Neural cell (in vitro differentiated cells): ENCODE results near the gene CGRRF1. TPM values are rescaled to one million over a fixed set of nuclear protein-coding genes. Genes with fewer than 3 reads are reported as not detected.

Experiments
- H2AFZ ChIP-seq: fragments of 200-600, 300-800 bp; sonication (generic), shearing (Covaris generic); 2 replicates; pipeline ENCODE4 v1.6.0; 2014; ENCODE audit warnings: low read depth, mild to moderate bottlenecking, antibody characterized with exemption, low read length, moderate library complexity
- H3F3A ChIP-seq: fragments of 200-600 bp; shearing (Covaris generic); 2 replicates; pipeline ENCODE4 v1.6.1; 2016; ENCODE audit warnings: mild to moderate bottlenecking, moderate library complexity, mixed read lengths, antibody characterized with exemption, low read length; ENCODE audit not compliant: insufficient read depth, poor library complexity, severe bottlenecking
- H3K27ac ChIP-seq: fragments of 200-600, 300-800 bp; sonication (generic), shearing (Covaris generic); 2 replicates; pipeline ENCODE4 v1.5.1; 2014; ENCODE audit warnings: mild to moderate bottlenecking, low read length, moderate library complexity
- H3K27me3 ChIP-seq: fragments of 300-800, 200-600 bp; sonication (generic), shearing (Covaris generic); 2 replicates; pipeline ENCODE4 v1.6.0; 2014; ENCODE audit warnings: mild to moderate bottlenecking, low read depth, low read length, moderate library complexity; ENCODE audit not compliant: insufficient read depth
- H3K36me3 ChIP-seq: fragments of 300-800, 200-600 bp; sonication (generic), shearing (Covaris generic); 2 replicates; pipeline ENCODE4 v1.5.1; 2014; ENCODE audit warnings: mild to moderate bottlenecking, antibody characterized with exemption, low read length, moderate library complexity; ENCODE audit not compliant: insufficient read depth
- H3K4me2 ChIP-seq: fragments of 300-800, 200-600 bp; sonication (generic), shearing (Covaris generic); 2 replicates; pipeline ENCODE4 v1.6.0; 2014; ENCODE audit warnings: mild to moderate bottlenecking, low read length
- H3K4me3 ChIP-seq: fragments of 300-800, 200-600 bp; sonication (generic), shearing (Covaris generic); 2 replicates; pipeline ENCODE4 v1.5.1; 2014; ENCODE audit warnings: mild to moderate bottlenecking, low read length, moderate library complexity
- H3K79me2 ChIP-seq: fragments of 200-600 bp; shearing (Covaris generic); replicated peaks from 2 replicates; pipeline ENCODE4 v1.6.0; 2014; ENCODE audit warnings: mild to moderate bottlenecking, low read length, moderate library complexity; ENCODE audit not compliant: insufficient read depth
- H3K9ac ChIP-seq: fragments of 300-800, 200-600 bp; sonication (generic), shearing (Covaris generic); 2 replicates; pipeline ENCODE4 v1.6.1; 2016; ENCODE audit warnings: mild to moderate bottlenecking, low read length, mixed read lengths
- H3K9me2 ChIP-seq: fragments of 200-600 bp; shearing (Covaris generic); 2 replicates; pipeline ENCODE4 v1.6.1; 2016; ENCODE audit warnings: mild to moderate bottlenecking, low read length, mixed read lengths; ENCODE audit not compliant: insufficient read depth
- H3K9me3 ChIP-seq: fragments of 200-600, 300-800 bp; sonication (generic), shearing (Covaris generic); 2 replicates; pipeline ENCODE4 v1.6.1; 2016; ENCODE audit warnings: mild to moderate bottlenecking, mixed run types, low read length, moderate library complexity, mixed read lengths
- H4K20me1 ChIP-seq: fragments of 200-600 bp; shearing (Covaris generic); 2 replicates; pipeline ENCODE4 v1.6.1; 2016; ENCODE audit warnings: mild to moderate bottlenecking, mixed run types; ENCODE audit not compliant: insufficient read depth
- CTCF ChIP-seq: fragments of 450-650 bp; IDR thresholded peaks from 2 replicates; pipeline ENCODE4 v1.5.1; 2014; ENCODE audit warnings: antibody characterized with exemption, mild to moderate bottlenecking, moderate library complexity; ENCODE audit not compliant: poor library complexity, severe bottlenecking
- EP300 ChIP-seq: fragments of 450-650 bp; conservative IDR thresholded peaks from 2 replicates; pipeline ENCODE4 v1.6.1; 2014; ENCODE audit warnings: antibody characterized with exemption, mild to moderate bottlenecking, moderate library complexity; ENCODE audit not compliant: poor library complexity, severe bottlenecking
- EZH2 ChIP-seq: fragments of 200-600, 300-800 bp; shearing (Covaris generic), sonication (generic); IDR thresholded peaks from 2 replicates; pipeline ENCODE4 v1.6.1; 2014; ENCODE audit warnings: antibody characterized with exemption, low read length, borderline replicate concordance, mild to moderate bottlenecking; ENCODE audit not compliant: insufficient read depth, poor library complexity, severe bottlenecking
- MXI1 ChIP-seq: fragments of 450-650 bp; conservative IDR thresholded peaks from 2 replicates; pipeline ENCODE4 v1.6.1; 2014; ENCODE audit warnings: antibody characterized with exemption, mild to moderate bottlenecking; ENCODE audit not compliant: poor library complexity, severe bottlenecking
- POLR2AphosphoS5 ChIP-seq: IDR thresholded peaks from 2 replicates; pipeline ENCODE4 v1.6.1; 2012
- RAD21 ChIP-seq: fragments of 450-650 bp; conservative IDR thresholded peaks from 2 replicates; pipeline ENCODE4 v1.6.1; 2014; ENCODE audit warnings: antibody characterized with exemption, mild to moderate bottlenecking, moderate library complexity
- REST ChIP-seq: IDR thresholded peaks from 2 replicates; pipeline ENCODE4 v1.6.1; 2012; ENCODE audit warnings: borderline replicate concordance
- SMC3 ChIP-seq: fragments of 450-650 bp; conservative IDR thresholded peaks from 2 replicates; pipeline ENCODE4 v1.6.1; 2014; ENCODE audit warnings: antibody characterized with exemption, mild to moderate bottlenecking, moderate library complexity; ENCODE audit not compliant: poor library complexity
- TAF1 ChIP-seq: IDR thresholded peaks from 2 replicates; pipeline ENCODE4 v1.6.1; 2012; ENCODE audit warnings: low read depth
- polyA plus RNA-seq: library from polyadenylated mRNA; depleted of rRNA; stranded (reverse); fragments of >200 nt; gene quantifications from 2 replicates; pipeline ENCODE4 v1.2.3, GENCODE V29; 2014

CGRRF1 gene
- polyA plus RNA-seq, 1 donor from 2014 or later = 31.0 TPM

- Histone ChIP-seq H3K36me3 (peaks cover 4% of the 10 kb centered on the region), H4K20me1 (no peaks in the 10 kb centered on the region), H3K79me2 (no peaks in the 10 kb centered on the region), H3K9me2 (no peaks in the 10 kb centered on the region), H3K9ac (no peak overlapping the region), H3K27ac (no peak overlapping the region), H3K27me3 (no peaks in the 10 kb centered on the region), H3K9me3 (no peaks in the 10 kb centered on the region), H2AFZ (no peak overlapping the region), H3K4me3 (no peak overlapping the region), H3F3A (no peaks in the 10 kb centered on the region), H3K4me2 (no peak overlapping the region)
- no peak for TF ChIP-seq REST
Measured at GRCh38 chr14:54535646-54536045, 25.9 kb downstream of the CGRRF1 start.

- Histone ChIP-seq H3K9me3 (no peaks in the 10 kb centered on the region), H3K36me3 (peaks cover 4% of the 10 kb centered on the region), H2AFZ (no peak overlapping the region), H3K9me2 (no peaks in the 10 kb centered on the region), H3K4me2 (no peak overlapping the region), H3K79me2 (no peaks in the 10 kb centered on the region), H3K27ac (no peak overlapping the region), H3K27me3 (no peaks in the 10 kb centered on the region), H3K4me3 (no peak overlapping the region), H3F3A (no peaks in the 10 kb centered on the region), H3K9ac (no peak overlapping the region), H4K20me1 (no peaks in the 10 kb centered on the region)
- TF ChIP-seq CTCF (no peak), RAD21 (no peak), EP300 (no peak), POLR2AphosphoS5 (no peak), EZH2 (no peak)
Measured at GRCh38 chr14:54537651-54538050, 27.9 kb downstream of the CGRRF1 start.

DNA sequence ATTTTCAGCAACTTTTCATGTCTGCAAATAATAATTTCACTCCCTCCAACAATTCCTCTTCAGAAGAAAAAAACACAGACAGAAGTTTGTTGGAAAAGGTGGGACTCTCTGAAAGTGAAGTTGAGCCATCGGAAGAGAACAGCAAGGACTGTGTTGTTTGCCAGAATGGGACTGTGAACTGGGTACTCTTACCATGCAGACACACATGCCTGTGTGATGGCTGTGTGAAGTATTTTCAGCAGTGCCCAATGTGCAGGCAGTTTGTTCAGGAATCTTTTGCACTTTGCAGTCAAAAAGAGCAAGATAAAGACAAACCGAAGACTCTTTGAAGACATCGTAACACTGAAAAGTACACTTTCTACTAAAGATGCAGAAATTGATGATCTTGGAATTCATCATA is 28.3 kb downstream of the CGRRF1 start:
- Histone ChIP-seq H4K20me1 (no peaks in the 10 kb centered on the region), H3K27ac (no peak overlapping the region), H3F3A (no peaks in the 10 kb centered on the region), H2AFZ (no peak overlapping the region), H3K9me2 (no peaks in the 10 kb centered on the region), H3K9me3 (no peaks in the 10 kb centered on the region), H3K4me3 (no peak overlapping the region), H3K79me2 (no peaks in the 10 kb centered on the region), H3K9ac (no peak overlapping the region), H3K27me3 (no peaks in the 10 kb centered on the region), H3K36me3 (peaks cover 4% of the 10 kb centered on the region), H3K4me2 (no peak overlapping the region)
- TF ChIP-seq CTCF (no peak), POLR2AphosphoS5 (no peak), RAD21 (no peak), MXI1 (no peak), EP300 (no peak), REST (no peak), SMC3 (no peak), TAF1 (no peak), EZH2 (no peak)
